ENCODE data around the gene BEND7.
A peak's percentile ranks its signal among the peaks of the same experiment; 100 is the strongest.
"Not testable (repeated sequence)": the region's sequence is repeated elsewhere in the genome, so short reads cannot be mapped to it uniquely, and the experiment has no call there.

The BEND7 gene, protein sequence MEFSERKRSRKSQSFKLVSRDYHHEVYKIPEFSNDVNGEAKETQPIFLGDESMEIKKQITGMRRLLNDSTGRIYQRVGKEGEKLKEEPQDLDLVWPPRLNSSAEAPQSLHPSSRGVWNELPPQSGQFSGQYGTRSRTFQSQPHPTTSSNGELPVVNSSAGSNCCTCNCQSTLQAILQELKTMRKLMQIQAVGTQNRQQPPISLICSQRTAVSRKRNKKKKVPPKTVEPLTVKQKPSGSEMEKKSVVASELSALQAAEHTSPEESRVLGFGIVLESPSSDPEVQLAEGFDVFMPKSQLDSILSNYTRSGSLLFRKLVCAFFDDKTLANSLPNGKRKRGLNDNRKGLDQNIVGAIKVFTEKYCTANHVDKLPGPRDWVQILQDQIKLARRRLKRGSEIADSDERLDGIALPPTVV

DNA sequence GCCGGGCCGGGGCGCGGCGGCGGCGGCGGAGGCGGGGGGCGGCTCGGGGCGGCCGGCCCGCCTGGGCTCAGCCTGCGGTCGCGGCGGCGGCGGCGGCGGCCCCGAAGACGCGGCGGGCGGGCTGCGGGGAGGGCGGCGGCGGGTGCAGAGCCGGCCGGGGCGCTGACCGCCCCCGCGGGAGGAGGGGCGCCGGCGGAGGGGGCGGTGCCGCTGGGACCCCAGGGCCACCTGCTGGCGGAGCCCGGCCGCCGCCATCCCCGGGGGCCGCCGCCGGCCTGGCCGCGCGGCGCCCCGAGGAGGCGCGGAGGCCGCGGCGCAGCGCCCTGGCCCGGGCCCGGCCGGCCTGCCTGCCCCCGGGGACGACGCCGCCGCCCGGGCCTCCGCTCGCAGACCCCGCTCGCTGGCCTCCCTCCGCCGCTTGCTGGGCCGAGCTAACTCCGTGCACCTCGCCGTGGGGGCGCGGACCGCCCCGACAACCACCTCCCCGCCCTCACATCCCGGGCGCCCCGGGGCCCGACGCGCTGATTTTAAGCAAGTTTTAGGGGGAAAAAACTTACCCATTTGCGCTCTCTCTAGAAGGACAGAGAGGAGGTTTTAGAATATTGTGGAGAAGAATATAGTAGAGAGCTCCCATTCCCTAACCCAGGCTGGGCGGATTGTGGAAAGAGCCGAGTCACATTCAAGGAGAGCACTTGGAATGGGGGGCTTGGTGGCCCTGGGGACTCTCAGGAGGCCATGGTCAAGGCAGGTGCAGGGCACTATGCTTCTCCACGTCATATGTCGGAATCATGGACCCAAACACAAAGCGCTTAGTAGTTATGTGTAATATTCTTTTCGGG lies at the start of gene BEND7:
Gene BEND7, minus strand, starts transcription at position 140 of the 839 bp plus-strand sequence. CDS start 481 bp downstream, outside the sequence.
- peak; percentile 83 for DNase-seq (ENCODE audit: low spot score)

DNA sequence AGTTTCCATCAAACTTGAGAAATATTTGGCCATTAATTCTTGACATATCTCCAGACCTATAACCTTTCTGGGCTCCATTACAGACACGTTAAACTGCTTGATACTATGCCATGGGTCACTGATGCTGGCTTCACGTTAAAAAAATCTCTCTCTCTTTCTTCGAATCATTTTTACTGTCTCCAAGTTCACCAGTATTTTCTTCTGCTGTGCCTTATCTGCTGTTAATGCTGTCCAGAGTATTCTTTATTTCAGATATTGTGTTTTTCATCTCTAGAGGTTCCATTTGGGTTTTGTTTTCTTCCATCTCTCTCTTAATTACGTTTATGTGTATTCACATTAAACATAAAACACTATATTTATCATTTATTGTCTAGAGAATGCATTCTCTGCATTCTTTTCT lies 45.1 kb upstream of the BEND7 start:
- no peak for DNase-seq (ENCODE audit: low spot score)

DNA sequence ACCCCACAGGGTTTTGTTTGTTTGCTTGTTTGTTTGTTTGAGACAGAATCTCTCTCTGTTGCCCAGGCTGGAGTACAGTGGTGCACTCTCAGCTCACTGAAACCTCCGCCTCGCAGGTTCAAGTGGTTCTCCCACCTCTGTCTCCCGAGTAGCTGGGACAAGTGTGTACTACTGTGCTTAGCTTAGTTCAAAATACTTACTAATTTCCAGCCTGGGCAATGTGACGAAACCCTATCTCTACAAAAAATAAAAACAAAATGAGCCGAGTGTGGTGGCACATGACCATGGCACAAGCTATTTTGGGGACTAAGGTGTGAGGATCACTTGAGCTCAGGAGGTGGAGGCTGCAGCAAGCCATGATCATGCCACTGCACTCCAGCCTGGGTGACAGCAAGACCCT lies 42.7 kb upstream of the BEND7 start:
- no peak for DNase-seq (ENCODE audit: low spot score)

DNA sequence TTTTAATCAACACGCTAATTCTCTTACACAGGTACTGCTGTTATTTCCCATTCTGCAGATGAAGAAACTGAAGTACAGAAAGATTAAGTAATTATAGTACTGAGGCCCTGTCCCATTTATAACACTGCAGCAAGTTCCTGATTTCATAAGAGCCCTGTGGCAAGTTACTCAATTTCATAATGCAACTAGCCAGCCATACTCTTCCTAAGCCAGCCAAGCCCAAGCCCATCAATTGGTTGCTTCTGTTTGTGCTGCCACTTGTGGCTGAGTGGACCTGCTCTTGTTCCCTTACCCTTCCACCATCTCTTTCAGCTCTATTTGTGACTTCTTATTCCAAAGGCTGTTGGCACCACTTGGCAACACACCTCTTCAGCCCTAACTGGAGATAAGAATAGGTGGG lies 38.2 kb upstream of the BEND7 start:
- DNase-seq (ENCODE audit: low spot score), result no peak

DNA sequence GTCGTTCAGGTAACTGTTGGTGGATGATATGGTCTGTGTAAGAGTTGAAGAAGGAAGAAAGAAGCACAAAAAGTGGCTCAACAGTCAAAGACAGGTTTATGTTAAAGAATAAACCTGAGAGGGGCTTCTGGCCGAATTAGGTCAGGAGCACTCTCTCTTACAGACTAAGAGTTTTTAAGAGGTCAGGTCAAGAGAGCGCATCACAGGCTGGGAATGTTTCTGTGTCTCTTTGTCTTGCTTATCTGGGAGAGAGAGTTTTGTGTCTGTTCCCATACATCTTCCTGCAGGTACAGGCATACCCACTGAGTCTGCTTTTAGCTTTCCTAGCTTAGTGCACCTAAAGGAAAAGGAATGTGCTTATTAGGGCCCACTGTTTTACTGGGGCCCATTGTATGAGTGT lies 35.8 kb upstream of the BEND7 start:
- DNase-seq (ENCODE audit: low spot score), result no peak

DNA sequence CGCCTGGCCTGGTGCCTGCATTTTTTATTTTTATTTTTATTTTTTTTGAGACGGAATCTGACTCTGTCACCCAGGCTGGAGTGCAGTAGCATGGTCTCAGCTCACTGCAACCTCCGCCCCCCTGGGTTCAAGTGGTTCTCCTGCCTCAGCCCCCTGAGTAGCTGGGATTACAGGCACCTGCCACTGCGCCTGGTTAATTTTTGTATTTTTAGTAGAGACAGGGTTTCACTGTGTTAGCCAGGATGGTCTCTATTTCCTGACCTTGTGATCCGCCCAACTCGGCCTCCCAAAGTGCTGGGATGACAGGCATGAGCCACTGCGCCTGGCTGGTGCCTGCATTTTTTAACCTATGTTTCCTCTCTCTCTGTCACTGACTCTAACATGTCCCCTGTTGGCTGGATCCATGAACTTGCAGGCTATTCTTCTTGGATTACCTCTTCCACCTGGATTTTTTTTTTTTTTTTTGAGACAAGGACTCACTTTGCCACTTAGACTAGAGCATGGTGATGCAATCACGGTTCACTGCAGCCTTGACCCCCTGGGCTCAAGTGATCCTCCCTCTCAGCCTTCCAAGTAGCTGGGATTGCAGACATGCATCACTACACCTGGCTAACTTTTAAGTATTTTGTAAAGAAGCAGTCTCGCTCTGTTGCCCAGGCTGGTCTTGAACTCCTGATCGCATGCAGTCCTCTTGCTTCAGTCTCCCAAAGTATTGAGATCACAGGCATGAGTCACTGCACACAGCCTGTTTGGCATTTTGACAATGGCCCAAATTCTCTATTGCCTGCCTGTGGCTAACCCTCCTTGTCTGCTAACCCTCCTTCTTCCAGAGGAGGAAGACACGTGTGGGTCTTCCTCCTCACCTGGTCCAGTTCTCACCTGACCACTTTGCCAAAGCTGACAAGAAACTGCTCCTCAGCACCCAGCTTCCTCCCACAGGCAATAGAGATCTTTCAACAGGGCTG lies 34.9 kb upstream of the BEND7 start:
- DNase-seq (ENCODE audit: low spot score), result no peak

DNA sequence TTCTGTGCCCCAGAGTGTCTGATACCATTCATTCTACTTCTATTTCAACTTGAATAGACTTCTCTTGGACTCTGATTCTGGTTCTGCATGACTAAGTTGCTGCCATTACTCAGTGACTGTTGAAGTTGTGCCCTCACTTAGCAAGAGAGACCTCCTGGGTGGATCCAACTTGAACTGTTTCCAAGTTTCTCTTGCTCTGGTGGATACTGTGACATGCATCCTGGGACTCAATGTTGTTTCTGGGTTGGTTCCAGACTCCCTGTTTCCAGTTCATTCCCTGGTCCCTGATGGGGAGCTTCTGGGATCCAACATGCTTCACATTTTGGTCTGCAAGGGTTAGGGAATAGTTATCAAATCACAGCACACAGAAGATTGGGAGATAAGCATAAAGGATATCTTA lies 31.8 kb upstream of the BEND7 start:
- DNase-seq (ENCODE audit: low spot score), result no peak

DNA sequence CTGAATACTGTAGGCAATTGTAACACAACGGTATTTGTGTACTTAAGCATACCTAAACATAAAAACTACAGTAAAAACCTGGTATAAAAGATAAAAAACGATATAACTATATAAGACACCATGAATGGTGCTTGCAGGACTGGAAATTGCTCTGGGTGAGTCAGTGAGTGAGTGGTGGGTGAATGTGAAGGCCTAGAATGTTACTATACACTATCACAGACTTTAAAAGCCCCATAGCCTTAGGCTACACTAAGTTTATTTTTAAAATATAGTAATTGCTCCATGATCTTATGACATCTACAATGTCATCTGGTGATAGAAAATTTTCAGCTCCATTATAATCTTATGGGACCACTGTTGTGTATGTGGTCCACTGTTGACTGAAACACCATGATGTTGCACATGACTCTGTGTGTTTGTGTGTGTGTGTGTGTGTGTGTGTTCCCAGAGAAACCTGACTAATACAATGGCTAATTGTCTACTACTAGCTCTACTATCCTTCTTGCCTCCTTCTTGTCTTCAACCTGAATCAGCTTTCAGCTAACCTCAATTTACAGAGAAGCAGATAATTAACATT lies 30.4 kb upstream of the BEND7 start:
- no peak for DNase-seq (ENCODE audit: low spot score)

DNA sequence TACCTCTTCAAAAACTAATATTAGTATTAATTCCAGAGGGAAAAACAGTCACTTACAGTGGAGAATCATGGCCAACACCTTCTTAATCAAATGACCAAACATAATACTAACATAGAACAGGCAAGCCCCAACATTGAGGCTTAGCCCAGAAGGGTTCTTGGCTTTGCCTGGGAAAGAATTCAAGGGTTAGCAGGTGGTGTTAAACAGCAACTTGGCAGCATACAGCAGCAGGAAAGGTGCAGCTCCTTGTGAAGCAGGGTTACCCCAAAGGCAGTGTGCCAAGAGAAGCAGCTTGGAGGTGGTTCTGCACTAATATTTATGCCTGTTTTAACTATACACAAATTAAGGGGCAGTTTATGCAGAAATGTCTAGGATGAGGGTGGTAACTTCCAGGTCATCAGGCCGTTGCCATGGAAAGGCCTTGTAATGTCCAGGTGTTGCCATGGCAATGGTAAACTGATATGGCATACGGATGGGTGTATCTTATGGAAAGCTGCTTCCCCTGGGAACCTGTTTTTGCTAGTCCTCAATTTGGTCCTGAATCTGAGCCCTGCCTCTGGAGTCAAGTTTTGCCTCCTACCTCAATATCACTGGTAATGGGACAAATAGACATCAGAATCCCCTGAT lies 27.2 kb upstream of the BEND7 start:
- no peak for DNase-seq (ENCODE audit: low spot score)

DNA sequence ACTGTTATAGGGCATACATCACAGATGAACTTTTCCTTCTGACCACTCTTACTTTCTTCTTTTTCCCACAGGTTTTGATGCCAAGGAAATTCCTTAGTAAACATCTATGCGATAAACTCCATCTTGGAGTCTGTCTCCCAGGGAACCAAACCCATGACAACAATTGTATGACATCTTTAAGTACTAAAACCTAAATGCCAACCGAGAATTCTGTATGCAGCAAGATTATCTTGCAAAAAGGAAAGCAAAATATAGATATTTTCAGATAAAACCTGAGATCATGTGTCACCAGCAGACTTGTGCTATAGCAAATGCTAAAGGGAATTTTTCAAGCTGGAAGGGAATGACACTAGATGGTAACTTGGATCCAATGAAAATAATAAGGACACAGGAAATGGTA lies 22.0 kb upstream of the BEND7 start:
- DNase-seq (ENCODE audit: low spot score), result no peak

DNA sequence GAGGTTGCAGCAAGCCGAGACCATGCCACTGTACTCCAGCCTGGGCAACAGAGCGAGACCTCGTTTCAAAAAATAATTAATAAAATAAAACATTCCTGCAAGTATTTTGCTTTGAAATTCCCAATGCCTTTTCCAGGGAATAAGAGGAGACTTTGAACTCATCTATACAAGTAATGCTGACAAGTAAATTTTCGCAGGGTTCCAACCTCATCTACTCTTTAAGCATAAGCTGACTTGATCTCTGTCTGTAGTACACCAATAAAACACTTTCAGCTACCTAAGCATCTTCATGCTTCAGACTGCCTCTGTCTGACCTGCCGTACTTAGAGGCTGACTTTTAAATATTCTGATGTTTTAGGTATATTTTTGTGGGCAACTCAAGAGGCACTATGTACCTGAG lies 13.7 kb upstream of the BEND7 start:
- no peak for DNase-seq (ENCODE audit: low spot score)

DNA sequence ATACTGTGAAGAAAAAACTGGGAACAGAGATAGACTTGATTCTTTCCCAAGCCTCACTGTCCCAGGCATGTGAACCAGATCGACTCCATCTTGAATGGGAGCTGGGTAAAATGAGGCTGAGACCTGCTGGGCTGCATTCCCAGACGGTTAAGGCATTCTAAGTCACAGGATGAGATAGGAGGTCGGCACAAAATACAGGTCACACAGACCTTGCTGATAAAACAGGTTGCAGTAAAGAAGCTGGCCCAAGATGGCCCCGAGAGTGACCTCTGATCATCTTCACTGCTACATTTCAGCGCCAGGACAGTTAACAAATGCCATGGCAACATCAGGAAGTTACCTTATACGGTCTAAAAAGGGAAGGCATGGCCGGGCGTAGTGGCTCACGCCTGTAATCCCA lies 9.2 kb upstream of the BEND7 start:
- not testable (repeated sequence) for DNase-seq (ENCODE audit: low spot score)

DNA sequence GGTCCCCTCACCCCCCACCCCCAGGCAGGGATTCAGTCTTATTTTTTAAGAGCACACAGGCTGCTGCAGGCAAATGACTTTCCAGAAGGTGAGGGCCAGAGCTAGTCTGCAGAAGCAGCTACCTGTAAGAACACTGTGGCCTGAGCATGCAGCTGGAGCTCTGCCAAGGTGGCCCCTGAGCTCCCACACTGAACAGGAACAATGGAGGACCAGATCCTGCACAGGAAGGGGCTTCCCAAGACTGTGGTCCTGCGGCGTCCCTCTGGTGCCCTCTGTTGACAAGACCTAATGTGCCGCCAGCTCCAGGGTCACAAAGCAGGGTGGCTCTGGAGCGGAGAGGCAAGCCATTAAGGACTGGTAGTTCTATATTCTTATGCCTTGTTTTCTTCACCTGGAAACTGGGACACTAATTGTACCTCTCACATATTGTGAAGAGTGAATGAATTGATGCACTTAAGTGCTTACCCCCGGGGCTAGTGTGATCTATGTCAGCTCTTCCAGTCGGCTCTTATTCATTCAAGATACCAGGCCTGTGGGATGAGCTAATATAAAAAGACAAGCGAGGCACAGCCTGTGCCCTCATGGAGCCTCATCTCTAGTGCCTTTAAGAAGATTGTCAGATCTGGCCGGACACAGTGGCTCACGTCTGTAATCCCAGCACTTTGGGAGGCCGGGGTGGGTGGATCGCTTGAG lies 8.0 kb upstream of the BEND7 start:
- DNase-seq (ENCODE audit: low spot score), result peak; percentile 77

DNA sequence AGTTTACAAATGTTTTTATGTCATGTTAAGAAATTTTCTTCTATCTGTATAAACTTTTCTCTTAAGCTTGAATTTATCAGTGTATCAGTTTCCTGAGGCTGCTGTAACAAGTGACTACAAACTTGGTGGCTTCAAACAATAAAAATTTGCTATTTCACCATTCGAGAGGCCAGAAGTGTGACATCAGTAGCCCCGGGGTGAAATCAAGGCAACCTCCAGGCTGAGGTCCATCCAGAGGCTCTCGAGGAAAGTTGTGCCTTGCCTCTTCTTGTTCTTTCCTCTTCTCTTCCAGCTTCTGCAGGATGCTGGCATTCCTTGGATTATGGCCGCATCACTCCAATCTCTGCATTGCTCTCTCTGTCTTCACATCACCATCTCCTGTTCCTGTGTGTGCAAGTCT lies 6.5 kb upstream of the BEND7 start:
- no peak for DNase-seq (ENCODE audit: low spot score)

DNA sequence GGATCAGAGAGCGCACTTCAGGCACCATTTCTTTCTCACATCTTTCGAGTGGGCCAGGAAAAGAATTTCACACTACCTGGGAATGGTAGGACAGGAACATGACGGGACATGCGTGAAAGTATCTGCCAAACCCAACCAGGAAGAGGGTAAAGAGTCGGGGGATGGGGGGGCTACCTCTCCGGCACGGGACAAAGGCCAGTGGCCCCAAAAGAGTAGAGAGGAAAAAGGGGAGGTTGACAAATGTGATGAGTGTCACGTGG lies 830 bp upstream of the BEND7 start:
- no peak for DNase-seq (ENCODE audit: low spot score)

DNA sequence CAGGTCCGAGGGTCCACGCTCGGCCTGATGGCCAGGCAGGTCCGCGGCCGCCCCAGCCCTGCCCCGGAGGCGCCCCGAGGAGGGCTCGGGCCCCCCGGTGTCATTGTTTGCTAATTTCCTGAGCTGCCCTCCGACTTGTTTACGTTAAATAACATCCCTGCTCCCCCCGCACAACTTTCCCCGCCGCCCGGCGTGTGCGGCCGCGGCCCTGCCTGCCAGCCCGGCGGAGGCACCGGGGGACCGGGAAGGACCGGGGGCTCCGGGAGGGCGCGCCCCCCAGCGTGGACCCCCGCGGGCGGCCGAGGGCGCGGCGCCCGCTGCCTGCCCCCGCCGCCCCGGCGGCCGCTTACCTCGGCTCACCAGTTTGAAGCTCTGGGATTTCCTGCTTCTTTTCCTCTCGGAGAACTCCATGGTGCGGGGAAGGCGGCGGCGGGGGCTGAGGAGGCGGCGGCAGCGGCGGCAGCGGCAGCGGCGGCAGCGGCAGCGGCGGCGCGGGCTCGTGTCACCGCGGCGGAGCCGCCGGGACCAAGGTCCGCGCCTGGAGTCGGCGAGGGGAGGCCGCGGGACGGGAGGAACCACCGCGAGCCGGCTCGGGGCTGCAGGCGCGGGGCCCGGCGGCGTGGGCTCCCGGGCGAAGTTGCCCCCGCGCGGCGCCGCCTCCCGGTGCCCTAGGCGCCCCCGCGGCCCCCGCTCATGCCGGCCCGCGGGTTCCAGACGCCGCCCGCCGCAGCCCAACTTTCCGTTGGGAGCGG lies 515 bp downstream of the BEND7 start:
- DNase-seq (ENCODE audit: low spot score), result peak; percentile 62

DNA sequence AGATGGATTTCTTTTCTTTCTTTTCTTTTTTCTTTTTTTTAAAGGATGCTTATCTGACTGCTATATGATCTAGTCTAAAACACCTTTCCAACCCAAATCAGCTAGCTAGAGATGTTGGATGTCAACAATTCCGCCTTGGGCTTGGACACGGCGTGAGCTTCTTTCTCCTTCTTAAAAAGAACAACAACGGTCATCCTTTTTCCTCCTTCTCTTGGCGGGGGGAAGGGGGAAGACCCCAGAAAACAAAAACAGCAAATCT lies 1.0 kb downstream of the BEND7 start:
- no peak for DNase-seq (ENCODE audit: low spot score)

DNA sequence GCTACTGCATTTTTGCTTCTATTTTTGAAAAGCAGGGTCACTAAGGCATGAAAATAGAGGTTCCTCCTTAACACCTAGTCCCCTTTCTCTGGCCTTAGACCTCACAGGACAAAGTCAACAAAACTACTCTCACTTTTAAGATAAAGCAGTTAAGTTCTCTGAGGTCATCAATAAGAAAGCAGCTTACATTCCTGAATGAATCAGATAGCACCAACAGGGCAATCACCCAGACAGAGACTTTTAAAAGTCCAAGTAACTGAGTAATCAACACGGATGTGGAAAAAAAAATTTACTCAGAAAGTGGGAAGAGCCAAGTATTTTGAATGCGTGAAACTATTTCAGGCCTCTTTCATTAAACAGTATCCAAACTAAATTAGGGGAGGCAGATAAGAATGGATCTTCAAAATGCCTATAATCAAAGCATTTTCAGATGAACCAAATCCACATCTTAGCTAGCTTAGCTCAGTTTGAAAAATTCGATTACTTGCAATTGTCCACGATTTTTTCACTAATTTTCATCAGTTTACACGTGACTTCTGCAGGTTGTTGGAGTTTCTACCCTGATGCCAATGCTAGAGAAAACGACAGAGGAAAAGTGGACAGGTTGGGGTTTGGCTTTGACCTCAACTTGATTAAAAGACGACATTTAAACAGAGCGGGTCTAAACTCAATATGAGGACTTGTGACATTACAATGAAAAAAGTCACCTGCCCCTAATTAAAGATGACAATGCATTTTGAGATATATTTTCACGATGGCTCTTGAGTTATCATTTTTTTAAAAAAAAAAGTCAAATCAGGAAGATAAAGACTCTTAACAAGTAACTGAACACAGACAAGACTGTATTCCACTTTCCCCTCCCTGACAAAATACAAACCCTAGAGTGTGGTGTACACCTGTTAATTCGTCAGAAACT lies 1.6 kb downstream of the BEND7 start:
- peak; percentile 65 for DNase-seq (ENCODE audit: low spot score)

DNA sequence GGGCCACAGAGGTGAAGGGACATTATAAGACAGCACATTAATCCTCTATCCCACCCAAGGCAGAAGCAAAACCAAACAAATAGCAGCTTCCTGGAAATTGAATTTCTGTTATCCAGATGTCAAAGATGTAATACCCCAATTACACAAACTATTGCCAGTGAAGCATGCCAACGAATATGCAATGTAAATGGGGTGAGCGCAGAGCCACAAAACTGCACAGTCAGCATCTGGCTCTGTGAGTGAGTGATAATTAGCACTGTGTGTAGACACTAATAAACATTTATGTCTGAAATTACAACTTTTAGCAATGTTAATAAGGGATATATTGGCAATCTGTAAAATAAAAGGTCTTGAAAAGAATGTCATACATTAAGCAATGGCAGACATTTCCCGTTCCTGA lies 3.2 kb downstream of the BEND7 start:
- no peak for DNase-seq (ENCODE audit: low spot score)

Measured in AG20443 (cell line).